Bronchial epithelial cell (primary cell): ENCODE results near the gene LAPTM5. TPM values are rescaled to one million over a fixed set of nuclear protein-coding genes. Genes with fewer than 3 reads are reported as not detected.
A peak's percentile ranks its signal among the peaks of the same experiment; 100 is the strongest.

Experiments
- DNase-seq: peaks from one replicate; pipeline ENCODE4 v3.0.0-alpha.2; 2010; ENCODE audit warnings: low read depth
- FAIRE-seq: peaks from 2 replicates; lab custom pipeline; 2011; peaks lifted over from hg19 to GRCh38; lab: Jason Lieb, UNC
- H3K27me3 ChIP-seq: 2 replicates; pipeline ENCODE4 v1.5.1; 2011; ENCODE audit warnings: low read length; ENCODE audit not compliant: control insufficient read depth, insufficient read depth
- H3K36me3 ChIP-seq: 2 replicates; pipeline ENCODE4 v1.5.1; 2011; ENCODE audit warnings: low read length; ENCODE audit not compliant: control insufficient read depth, insufficient read depth
- H3K4me3 ChIP-seq: 2 replicates; pipeline ENCODE4 v1.5.1; 2011; ENCODE audit warnings: mild to moderate bottlenecking, low read depth, low read length, control low read depth
- CTCF ChIP-seq: IDR thresholded peaks from 2 replicates; pipeline ENCODE4 v1.5.1; 2011; ENCODE audit warnings: mild to moderate bottlenecking, moderate library complexity, low read length, control low read depth, inconsistent platforms; ENCODE audit not compliant: insufficient read depth, severe bottlenecking
- total RNA-seq: library from RNA; depleted of rRNA; stranded (reverse); fragments of >200 nt; gene quantifications from 2 replicates; pipeline ENCODE4 v1.2.1, GENCODE V29; 2014

Gene LAPTM5
- total RNA-seq, 1 donor from 2014 or later = under 0.01 TPM

GRCh38 chr1:30745156-30745833 is 12.3 kb downstream of the LAPTM5 start:
- Histone ChIP-seq H3K4me3 (no peak overlapping the region), H3K36me3 (no peaks in the 10 kb centered on the region), H3K27me3 (no peaks in the 10 kb centered on the region)
- DNase-seq (no peak), FAIRE-seq (no peak)
- TF ChIP-seq CTCF = no peak

GRCh38 chr1:30744060-30744756 is 13.4 kb downstream of the LAPTM5 start:
- TF ChIP-seq CTCF = no peak
- peak; percentile 25 for DNase-seq
- FAIRE-seq = no peak
- H3K36me3 ChIP-seq = no peaks in the 10 kb centered on the region
- H3K27me3 ChIP-seq = no peaks in the 10 kb centered on the region
- no peak overlapping the region for H3K4me3 ChIP-seq

GRCh38 chr1:30743584-30744059 is 14.0 kb downstream of the LAPTM5 start:
- H3K36me3 ChIP-seq = no peaks in the 10 kb centered on the region
- TF ChIP-seq CTCF = no peak
- peak; percentile 83 for DNase-seq
- H3K27me3 ChIP-seq = no peaks in the 10 kb centered on the region
- H3K4me3 ChIP-seq = no peak overlapping the region
- FAIRE-seq = peak; percentile 40

GRCh38 chr1:30742963-30743559 is 14.5 kb downstream of the LAPTM5 start:
- no peak for DNase-seq
- FAIRE-seq = no peak
- no peak for TF ChIP-seq CTCF
- H3K4me3 ChIP-seq = no peak overlapping the region
- no peaks in the 10 kb centered on the region for H3K36me3 ChIP-seq
- no peaks in the 10 kb centered on the region for H3K27me3 ChIP-seq

- H3K36me3 ChIP-seq = no peaks in the 10 kb centered on the region
- DNase-seq (no peak), FAIRE-seq (no peak)
- H3K27me3 ChIP-seq = no peaks in the 10 kb centered on the region
- no peak overlapping the region for H3K4me3 ChIP-seq
- no peak for TF ChIP-seq CTCF
These were observed 15.1 kb downstream of the LAPTM5 start for GRCh38 chr1:30742300-30742962.
